IPS-NIHi7 (cell line): ENCODE results near the gene HCFC1R1.
A peak's percentile ranks its signal among the peaks of the same experiment; 100 is the strongest.

Experiments used
- DNase-seq: peaks from one replicate; pipeline ENCODE4 v3.0.0; 2012; ENCODE audit warnings: mixed read lengths; ENCODE audit errors: extremely low spot score

The HCFC1R1 gene

DNA sequence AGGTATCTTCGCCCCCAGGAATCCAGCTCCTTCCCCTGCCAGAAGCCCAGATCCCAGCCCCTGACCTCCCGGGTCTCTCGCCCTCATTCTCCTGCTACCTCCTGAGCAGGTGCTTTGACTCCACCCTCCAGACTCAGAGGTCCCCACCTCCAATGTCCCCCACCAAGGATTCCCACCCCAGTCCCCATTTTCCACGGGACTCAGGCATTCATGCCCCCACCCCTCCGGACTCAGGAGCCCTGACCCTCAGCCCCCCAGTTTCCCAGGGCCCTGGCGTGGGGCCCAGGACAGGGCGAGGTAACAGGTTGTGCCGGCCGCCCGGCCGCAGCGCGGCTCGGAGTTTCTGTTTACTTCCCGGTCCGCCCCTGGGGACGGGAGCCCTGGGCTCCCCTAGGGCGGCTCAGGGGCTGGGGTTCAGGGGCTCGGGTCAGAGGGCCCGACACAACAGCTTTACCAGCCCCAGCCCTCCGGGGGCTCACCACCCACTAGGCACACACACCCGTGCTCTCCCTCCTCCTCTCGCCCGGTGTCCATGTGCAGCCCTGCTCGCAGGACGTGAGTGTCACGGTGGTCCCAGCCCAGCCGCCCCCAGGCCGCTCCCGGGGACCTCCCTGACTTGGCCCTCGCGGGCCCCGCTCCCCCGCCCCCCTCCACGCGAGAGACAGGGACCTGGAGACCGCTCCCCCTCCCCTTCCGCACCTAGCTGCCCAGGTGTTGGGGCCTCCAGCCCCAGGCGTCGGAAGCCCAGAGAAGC lies 12.4 kb upstream of the HCFC1R1 start:
- no peak for DNase-seq

DNA sequence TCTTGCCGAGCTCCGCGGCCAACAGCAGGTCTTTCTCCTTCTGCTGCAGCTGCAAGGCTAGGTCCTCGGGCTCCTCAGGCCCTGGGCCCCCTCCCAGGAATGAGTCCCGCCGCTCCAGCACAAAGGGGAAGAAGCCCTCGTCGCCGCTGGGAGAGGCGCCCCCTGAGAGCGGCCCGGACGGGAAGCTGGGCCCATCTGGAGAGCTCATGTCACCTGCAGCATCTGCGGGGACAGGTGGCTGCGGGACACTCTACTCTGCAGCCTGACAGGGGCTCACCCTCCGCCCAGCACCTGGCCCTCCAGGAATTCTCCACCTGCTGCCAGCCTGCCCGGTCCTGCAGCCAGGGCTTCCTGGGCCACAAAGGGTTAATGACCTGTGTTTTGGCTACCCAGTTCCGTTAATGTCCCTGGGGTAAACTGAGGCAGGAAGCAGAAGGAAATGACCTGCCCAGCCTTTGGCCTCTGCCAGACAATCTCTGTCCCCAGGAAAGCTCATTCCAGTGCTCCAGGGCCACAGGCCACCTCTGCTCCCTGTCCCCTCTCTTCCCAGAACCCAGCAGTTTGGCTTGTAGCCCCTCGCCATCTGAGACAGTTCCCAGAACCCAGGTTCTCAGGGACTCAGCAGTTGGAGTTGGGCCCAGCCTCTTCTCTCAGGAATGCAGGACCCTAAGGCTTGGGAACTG lies 11.7 kb upstream of the HCFC1R1 start:
- no peak for DNase-seq

DNA sequence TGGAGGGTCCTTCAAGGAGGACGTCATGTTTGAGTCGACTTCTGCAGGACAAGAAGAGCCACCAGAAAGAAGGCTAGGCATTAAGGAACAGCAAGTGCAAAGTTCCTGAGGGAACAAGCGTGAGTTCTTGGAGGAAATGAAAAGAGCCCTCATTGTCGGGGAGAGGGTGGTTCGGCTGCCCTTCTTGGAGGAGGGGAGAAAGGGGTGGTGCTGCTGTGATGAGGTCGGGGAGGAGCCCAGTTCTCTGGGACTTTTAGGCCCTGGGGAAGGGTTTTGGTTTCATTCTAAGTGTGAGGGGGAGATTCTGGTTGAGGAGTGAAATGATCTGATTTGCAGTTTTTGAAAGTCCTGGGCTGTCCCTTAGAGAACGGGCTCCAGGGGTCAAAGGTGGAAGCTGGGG lies 8.9 kb upstream of the HCFC1R1 start:
- no peak for DNase-seq

DNA sequence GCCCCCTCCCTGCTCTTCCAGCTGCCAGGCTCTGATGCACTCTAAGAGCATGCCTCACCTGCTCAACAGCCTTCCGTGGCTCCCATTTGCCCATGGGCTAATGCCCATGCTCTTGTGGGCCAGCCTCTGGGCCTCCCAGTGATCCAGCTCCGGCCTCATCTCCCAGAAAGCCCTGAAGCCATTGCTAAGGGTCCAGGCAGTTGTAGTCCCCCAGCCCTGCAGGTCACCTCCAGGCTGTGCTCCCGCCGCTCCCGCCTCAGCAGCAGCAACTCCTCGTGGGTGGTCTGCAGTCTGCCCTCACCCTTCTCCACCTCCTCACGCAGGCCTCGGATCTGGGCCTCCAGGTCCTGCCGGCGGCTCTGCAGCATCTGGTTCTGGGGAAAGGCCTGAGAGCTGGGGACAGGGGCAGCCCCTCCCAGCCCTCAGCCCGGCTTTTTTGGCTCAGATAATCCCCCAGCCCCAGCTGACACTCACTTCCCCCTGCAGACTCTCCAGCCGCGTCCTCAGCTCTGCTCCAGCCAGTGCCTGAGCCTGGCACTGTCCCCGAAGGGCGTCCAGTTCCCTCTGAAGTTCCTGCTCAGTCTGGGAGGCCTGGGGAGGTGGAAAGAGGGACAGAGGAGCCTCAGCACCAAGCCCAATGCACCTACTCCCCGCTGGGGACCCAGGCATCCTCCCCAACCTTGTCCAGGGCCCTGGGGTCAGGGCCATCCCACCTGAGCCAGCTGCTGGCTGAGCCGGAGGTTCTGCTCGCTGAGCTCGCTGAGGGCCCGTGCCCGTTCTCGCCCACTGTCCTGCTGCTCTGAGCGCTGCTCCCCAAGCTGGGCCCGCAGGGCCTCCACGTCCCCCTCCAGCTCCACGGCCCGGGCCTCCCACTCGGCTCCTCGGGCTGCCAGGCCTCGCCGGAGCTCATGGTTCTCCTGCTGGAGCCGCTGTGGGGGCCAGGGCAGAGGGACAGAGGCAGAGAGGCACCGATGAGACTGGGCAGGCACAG lies 6.8 kb upstream of the HCFC1R1 start:
- DNase-seq = no peak

DNA sequence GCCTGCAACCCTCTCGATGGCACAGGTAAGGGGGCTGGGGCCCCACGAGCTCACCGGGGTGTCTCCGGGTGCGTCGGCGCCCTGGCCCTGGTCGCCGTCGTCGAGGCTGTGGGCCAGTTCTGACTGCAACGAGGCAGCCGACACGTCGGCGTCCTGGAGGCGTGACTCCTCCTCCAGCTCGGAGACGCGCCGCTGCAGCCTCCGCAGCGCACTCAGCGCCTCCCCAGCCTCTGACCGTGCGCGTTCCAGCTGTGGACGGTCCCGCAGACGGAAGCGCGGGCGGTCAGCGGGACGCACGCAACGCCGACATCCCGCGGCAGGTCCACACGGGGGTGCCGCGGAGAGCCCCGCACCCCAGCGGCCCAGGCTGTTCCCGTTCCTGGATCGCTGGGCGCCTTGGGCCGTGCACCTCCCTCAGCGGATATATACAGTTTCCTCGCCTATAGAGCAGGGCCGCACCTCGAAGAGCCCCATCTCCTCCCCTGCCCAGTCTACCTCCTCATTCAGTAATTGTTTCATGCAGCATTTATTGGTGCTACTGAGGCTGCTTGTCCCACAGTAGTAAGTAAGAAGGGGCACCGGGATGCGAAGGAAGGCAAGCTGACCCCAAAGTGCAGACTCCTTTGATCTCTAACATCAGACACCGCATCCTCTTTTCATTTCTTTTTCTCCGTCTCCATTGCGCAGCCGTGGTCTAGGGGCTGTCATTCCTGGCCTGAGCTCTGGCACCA lies 5.9 kb upstream of the HCFC1R1 start:
- DNase-seq = no peak

DNA sequence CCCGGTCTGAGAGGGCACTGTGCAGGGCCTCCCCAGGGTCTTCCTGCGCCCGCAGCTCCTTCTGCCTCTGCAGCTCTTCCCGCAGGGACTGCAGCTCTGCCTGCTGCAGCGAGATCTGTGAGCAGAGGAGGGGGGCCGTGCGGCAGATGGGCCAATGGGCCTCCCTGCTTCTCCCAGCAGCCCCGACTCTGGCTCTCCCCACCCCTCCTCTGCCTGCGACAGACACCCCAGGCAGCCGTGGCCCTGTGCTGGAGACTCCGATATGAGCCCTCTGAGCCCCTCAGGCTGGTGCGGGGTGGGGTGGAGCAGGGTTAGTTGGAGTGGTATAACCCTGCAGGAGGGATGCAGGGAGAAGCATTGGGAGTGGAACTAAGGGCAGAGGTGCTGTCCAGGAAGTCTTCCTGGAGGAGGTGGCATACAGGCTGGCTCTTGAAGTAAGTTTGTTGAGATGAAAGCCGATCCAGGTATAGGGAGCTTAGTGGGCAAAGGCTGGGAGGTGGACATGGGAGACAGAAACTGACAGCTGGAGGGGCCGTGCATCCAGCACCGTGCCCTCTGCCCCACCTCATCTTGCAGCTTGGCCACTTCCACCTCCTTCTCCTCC lies 5.1 kb upstream of the HCFC1R1 start:
- DNase-seq = no peak

DNA sequence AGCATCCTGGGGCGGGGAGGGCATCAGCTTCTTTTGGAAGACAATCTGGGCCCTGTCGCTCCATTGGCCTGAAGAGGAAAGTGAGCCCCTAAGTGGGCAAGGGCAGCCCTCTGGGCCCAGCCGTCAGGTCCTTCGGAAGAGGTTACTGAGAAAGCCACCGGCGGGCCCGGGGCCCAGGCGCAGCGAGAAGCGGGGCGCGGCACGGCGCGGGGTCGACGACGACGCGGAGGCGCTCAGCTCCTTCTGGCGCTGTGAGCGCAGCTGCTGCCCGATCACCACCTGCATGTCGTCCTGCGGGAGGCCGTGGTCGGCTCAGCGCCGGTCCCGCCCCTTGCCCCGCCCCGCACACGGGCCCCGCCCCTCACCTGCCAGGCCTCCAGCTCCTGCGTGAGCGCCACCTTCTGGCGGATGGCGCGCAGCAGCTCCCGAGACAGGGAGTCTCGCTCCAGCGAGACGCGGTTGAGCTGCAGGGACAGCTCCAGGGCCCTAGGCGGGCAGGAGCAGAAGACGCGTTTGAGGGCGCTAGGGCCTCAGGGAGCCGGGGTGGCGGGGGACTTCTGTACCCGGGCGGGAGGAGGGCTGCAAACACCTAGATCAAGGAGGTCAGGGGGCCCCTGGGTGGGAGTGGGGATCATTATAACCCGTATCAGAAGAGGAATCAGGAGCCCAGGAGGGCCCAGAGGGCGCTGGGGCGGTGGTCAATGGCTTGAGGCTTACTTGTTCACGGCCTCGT lies 4.4 kb upstream of the HCFC1R1 start:
- peak; percentile 86 for DNase-seq

DNA sequence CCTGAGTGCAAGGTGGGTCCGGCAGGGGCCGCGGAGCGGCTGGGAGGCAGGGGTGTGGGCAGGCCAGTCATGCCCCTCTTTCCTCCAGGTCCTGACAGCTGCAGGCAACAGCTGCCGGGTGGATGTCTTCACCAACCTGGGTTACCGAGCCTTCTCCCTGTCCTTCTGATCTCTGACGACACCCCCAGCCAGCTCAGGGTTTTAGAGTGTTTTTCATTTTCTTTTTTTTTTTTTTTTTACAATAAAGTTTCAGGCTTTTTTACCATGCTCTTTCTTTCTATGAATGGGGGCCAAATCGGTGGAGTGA lies 3.7 kb upstream of the HCFC1R1 start:
- DNase-seq = no peak

DNA sequence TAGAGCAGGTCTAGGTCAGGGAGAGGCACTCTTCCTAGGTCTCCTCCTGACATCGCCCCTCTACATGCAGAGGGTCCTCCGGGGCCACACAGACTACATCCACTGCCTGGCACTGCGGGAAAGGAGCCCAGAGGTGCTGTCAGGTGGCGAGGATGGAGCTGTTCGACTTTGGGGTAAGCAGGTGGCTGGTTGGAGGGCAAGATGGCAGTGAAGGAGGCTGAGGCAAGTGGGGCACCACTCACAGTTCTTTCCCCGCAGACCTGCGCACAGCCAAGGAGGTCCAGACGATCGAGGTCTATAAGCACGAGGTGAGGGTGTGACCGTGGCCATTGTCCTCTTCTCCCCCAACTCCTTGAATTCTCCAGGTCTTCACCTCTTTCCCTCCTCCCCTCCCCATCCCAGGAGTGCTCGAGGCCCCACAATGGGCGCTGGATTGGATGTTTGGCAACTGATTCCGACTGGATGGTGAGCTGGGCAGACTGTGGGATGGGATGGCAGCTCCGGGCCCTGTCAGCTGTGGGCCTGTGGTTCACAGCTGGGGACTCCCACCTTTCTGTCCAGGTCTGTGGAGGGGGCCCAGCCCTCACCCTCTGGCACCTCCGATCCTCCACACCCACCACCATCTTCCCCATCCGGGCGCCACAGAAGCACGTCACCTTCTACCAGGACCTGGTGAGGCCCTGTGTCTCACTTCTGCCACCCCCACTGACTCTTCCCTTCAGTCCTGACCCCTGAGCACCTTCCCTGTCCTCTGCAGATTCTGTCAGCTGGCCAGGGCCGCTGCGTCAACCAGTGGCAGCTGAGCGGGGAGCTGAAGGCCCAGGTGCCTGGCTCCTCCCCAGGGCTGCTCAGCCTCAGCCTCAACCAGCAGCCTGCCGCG lies 3.1 kb upstream of the HCFC1R1 start:
- no peak for DNase-seq

DNA sequence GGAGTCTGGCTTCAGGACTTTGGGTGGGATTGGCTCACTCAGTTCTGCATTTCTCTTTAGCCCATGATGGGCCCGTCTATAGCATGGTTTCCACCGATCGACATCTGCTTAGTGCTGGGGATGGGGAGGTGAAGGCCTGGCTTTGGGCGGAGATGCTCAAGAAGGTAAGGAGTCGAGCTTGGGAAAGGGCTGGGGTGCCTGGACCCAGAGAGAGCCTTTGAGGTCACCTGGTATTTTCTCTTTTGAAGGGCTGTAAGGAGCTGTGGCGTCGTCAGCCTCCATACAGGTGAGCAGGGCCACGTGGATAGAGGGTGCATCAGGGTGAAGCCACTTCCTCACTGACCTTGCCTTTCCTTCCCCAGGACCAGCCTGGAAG lies 2.2 kb upstream of the HCFC1R1 start:
- DNase-seq = no peak

DNA sequence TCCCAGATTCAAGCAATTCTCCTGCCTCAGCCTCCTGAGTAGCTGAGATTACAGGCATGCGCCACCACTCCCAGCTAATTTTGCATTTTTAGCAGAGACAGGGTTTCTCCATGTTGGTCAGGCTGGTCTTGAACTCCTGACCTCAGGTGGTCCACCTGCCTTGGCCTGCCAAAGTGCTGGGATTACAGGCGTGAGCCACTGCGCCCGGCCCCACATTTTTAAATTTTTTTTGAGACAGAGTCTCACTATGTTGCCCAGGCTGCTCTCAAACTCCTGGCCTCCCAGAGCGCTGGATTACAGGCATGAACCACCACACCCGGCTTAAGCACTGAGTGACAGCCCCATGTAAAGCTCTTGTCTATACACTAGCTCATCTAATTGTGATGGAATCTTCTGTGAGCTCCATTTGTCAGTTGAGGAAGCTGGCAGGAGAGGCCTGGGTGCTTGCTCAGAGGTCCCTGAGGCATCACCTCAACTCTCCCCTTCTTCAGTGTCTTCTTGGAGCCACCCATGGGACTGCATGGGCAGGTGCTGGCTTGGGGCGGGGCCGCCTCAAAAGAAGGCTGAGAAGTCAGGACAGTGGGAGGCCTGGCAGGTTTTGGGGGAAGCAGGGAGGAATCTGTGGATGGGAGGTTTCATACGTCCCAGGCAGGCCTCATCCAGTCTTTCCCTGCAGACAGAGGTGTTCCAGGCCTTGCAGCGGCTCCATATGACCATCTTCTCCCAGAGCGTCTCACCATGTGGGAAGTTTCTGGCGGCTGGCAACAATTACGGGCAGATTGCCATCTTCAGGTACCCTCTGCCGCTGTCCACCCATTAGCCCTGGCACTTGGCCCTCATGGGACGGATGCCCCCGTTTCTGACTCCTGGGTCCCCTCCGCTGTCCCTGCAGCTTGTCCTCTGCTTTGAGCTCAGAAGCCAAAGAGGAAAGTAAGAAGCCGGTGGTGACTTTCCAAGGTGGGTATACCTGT lies 1.6 kb upstream of the HCFC1R1 start:
- DNase-seq = no peak

DNA sequence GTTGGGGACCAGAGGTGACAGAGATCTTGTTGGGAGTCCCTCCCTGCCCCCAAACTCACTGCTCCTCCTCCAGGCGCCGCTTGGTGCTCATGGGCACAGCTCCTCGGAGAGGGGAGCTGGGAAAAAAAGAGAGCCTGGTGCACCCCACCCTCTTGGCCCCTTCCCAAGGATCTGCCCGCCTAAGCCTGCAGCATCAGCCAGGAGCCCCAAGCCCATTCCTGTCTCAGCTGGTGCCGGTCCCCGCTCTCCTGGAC lies 400 bp downstream of the HCFC1R1 start:
- no peak for DNase-seq

DNA sequence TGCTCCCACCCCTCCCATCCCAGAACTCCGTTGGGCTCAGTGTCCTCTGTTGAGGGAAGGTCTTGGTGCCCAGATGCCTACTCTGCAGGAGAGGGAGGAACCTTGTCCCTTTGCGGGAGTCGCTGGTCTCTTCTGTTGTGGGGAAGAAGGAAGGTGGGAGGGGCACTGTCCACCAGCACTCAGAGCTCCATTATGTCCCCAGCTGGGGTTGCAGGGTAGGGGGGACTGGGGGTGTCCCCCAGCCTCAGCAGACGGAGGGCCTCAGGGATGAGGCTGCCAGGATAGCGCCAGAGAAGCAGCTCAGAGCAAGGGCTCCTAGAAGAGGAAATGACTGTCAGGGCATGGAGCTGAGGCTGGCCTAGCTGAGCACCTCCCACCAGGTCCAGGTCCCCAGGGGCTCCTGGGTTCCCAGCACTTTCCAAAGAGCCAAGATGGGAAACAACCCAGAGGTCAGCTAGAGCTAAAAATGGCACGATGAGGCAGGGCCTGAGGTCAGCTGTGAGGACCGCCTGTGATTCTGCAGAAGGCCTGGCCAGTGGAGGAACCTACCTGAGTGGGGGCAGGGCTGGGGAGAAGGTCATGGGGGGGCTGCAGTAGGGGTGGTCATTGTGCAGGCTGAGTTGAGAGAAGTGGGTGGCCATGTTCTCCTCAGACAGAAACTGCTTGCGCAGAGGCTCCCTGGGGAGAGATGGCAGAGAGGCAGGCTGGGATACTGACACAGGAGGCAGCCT lies 893 bp downstream of the HCFC1R1 start:
- no peak for DNase-seq

DNA sequence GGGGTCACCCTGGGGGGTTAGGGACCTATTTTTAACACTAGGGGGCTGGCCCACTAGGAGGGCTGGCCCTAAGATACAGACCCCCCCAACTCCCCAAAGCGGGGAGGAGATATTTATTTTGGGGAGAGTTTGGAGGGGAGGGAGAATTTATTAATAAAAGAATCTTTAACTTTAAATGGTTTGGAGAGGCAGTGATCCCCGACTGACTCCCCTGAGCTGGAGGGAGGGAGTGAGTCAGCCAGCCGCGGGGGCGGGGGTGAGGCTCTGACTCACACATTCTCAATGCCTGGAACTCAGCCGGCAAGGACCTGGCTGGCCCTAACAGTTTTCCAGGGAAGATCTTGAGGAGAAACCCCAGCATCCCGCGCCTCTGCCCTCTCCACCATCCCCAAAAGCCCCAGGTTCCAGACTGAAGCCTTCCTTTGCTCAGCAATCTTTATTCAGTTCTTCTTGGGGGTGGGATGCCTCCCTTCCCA lies 1.5 kb downstream of the HCFC1R1 start:
- no peak for DNase-seq

DNA sequence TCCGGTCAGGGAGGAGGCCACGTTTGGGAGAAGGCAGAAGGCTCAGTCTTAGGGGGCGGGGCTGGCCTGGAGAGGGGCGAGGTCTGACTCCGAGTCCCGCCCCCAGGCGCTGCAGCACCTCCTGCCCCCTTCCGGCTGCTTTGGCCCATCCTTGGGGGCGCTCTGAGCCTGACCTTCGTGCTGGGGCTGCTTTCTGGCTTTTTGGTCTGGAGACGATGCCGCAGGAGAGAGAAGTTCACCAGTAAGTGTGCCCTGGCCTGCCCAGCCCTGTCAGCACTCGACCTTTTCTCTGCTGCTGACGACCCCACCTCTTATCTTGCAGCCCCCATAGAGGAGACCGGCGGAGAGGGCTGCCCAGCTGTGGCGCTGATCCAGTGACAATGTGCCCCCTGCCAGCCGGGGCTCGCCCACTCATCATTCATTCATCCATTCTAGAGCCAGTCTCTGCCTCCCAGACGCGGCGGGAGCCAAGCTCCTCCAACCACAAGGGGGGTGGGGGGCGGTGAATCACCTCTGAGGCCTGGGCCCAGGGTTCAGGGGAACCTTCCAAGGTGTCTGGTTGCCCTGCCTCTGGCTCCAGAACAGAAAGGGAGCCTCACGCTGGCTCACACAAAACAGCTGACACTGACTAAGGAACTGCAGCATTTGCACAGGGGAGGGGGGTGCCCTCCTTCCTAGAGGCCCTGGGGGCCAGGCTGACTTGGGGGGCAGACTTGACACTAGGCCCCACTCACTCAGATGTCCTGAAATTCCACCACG lies 2.1 kb downstream of the HCFC1R1 start:
- DNase-seq = peak; percentile 72

DNA sequence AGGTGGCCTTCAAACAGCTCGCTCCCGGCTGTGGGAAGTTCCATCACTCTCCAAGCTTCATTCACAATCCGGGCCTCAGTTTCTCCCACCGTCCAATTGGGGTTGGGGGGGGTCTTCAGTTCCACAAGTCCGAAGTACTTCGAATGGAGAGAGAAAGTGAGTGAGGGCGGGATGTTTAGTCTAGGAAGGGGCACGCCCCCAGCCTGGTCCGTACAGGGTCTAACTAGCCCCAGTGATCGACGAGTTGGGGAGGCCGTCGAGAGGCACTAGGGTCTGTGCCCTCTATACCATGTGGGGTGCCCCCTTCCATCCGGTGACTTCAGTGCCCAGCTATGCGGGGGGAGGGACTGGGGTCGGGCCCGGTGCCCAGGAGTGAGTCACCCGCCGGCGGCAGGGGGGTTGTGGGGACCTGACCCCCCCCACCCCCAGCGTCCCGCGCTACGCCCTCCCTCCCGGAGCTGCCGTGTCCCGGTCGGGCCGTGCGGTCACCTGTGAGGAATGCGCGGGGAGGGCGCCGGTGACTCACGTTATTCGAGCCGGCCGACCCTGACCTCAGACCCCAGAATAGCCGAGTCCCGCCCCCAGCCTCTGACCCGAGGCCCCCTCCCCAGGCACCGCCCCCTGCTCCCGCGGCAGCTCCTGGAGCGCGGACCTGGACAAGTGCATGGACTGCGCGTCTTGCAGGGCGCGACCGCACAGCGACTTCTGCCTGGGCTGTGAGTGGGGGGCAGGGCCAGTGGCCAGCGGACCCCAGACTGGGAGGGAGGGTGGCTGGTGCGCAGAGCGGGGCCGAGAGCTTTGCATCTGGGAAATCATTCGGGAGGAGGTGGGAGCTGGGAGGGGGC lies 2.9 kb downstream of the HCFC1R1 start:
- no peak for DNase-seq
